OCI-LY3 (cell line): Measurements from ENCODE around the gene CDH4.

ENCODE experiments used
- H2AFZ ChIP-seq: fragments of 200-600, 300-600 bp; shearing (Covaris generic); 2 replicates; pipeline ENCODE4 v1.6.0; 2014; ENCODE audit warnings: antibody characterized with exemption, low read depth, low read length
- H3K27ac ChIP-seq: fragments of 200-600, 300-600 bp; sonication (generic); 2 replicates; pipeline ENCODE4 v1.5.1; 2014; ENCODE audit warnings: mild to moderate bottlenecking, low read length, moderate library complexity, mixed read lengths
- H3K27me3 ChIP-seq: fragments of 200-600, 300-600 bp; sonication (generic); 2 replicates; pipeline ENCODE4 v1.6.1; 2014; ENCODE audit warnings: low read depth, low read length, mixed read lengths
- H3K36me3 ChIP-seq: fragments of 200-600, 300-600 bp; sonication (generic); replicated peaks from 2 replicates; pipeline ENCODE3; 2014; ENCODE audit warnings: low read depth, low read length, mixed read lengths
- H3K4me1 ChIP-seq: fragments of 300-600, 200-600 bp; sonication (generic); 2 replicates; pipeline ENCODE4 v1.6.1; 2014; ENCODE audit warnings: low read length, mixed read lengths
- H3K4me2 ChIP-seq: fragments of 200-600, 300-600 bp; sonication (generic); 2 replicates; pipeline ENCODE4 v1.6.1; 2014; ENCODE audit warnings: low read length, mixed read lengths
- H3K4me3 ChIP-seq: fragments of 300-600, 200-600 bp; sonication (generic); 2 replicates; pipeline ENCODE4 v1.5.1; 2014; ENCODE audit warnings: antibody characterized with exemption, mild to moderate bottlenecking, low read length, moderate library complexity
- H3K79me2 ChIP-seq: fragments of 300-600, 200-600 bp; shearing (Covaris generic); 2 replicates; pipeline ENCODE4 v1.6.1; 2014; ENCODE audit warnings: mild to moderate bottlenecking, low read length, mixed read lengths
- H3K9ac ChIP-seq: fragments of 300-600, 200-600 bp; shearing (Covaris generic); 2 replicates; pipeline ENCODE4 v1.6.0; 2014; ENCODE audit warnings: mild to moderate bottlenecking, low read length, moderate library complexity
- H3K9me3 ChIP-seq: fragments of 200-600, 300-600 bp; shearing (Covaris generic); 2 replicates; pipeline ENCODE4 v1.6.1; 2014; ENCODE audit warnings: low read length, mixed read lengths; ENCODE audit not compliant: insufficient read depth
- H4K20me1 ChIP-seq: fragments of 200-600, 300-600 bp; sonication (generic); 2 replicates; pipeline ENCODE4 v1.6.1; 2016; ENCODE audit warnings: low read length, mixed read lengths; ENCODE audit not compliant: insufficient read depth
- EZH2phosphoT487 ChIP-seq: fragments of 200-600 bp; shearing (Covaris generic); IDR thresholded peaks from 2 replicates; pipeline ENCODE4 v1.6.1; 2018; ENCODE audit warnings: antibody characterized with exemption, mixed run types, low read depth
- TF ChIP-seq, protein P1 (sequence below): fragments of 200-600, 300-600 bp; sonication (generic); IDR thresholded peaks from 2 replicates; pipeline ENCODE4 v1.5.1; 2014; ENCODE audit warnings: antibody characterized with exemption, low read length, low read depth

The CDH4 gene

DNA sequence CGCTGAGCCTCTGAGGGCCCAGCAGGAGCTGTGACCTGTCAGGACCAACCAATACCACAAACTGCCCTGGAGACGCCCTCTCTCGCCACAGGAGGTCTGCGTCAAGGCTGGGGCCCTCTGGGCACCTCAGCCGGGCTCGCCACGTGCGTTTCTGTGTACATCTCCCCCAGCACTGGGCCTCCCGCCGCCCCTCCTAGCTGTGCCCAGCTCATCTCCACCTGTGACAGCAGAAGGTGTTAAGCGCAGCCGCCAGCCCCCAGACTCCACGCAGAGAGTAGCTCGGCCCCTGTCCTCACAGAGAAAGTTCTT is 722.2 kb downstream of the CDH4 start:
- TF ChIP-seq, protein P1, sequence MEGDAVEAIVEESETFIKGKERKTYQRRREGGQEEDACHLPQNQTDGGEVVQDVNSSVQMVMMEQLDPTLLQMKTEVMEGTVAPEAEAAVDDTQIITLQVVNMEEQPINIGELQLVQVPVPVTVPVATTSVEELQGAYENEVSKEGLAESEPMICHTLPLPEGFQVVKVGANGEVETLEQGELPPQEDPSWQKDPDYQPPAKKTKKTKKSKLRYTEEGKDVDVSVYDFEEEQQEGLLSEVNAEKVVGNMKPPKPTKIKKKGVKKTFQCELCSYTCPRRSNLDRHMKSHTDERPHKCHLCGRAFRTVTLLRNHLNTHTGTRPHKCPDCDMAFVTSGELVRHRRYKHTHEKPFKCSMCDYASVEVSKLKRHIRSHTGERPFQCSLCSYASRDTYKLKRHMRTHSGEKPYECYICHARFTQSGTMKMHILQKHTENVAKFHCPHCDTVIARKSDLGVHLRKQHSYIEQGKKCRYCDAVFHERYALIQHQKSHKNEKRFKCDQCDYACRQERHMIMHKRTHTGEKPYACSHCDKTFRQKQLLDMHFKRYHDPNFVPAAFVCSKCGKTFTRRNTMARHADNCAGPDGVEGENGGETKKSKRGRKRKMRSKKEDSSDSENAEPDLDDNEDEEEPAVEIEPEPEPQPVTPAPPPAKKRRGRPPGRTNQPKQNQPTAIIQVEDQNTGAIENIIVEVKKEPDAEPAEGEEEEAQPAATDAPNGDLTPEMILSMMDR: no peak
- TF ChIP-seq EZH2phosphoT487: no peak
- H3K9ac ChIP-seq: no peak overlapping the region
- H3K27me3 ChIP-seq: no peaks in the 10 kb centered on the region
- no peak overlapping the region for H3K4me2 ChIP-seq
- H3K36me3 ChIP-seq: peaks cover 31% of the 10 kb centered on the region
- H2AFZ ChIP-seq: no peak overlapping the region
- no peak overlapping the region for H3K4me3 ChIP-seq
- H4K20me1 ChIP-seq: no peaks in the 10 kb centered on the region
- no peak overlapping the region for H3K27ac ChIP-seq
- H3K9me3 ChIP-seq: no peaks in the 10 kb centered on the region
- H3K79me2 ChIP-seq: 0 out of 2 replicates have a peak, but pooled peaks cover 3% of the 10 kb centered on the region
- H3K4me1 ChIP-seq: no peaks in the 10 kb centered on the region

DNA sequence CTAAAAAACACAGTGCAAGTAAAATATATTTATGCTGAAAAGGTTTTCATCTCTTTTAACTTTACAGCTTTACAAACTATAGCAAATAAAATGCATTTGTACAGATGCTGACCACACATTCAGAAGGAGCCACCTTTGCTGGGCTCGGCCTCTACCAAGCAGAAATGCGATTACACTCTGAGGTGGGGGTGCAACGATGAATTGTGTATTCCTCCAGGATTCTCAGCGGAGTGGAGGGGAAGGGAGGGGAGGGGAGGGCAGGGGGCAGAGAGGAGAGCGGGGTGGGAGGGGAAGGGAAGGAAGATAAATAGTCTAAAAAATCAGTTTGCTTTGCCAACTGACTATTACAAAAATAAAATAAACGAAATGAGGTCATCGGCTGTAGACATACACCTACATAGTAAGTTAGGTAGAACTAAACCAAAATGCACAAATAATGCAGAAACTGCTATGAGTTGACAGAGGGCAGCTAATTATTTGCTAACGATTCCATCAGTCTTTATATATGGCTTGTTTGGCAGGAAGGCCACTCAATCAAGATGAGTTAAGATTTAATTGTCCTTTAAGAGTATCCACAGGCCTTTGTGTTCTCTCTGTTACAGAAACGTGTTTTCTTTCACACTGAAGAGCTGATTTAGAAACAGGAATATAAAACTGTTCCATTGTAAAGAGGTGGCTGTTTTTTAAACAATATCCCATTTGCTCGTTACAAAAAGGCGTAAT is 723.5 kb downstream of the CDH4 start:
- TF ChIP-seq, protein P1: no peak
- TF ChIP-seq EZH2phosphoT487: no peak
- Histone ChIP-seq H3K4me1 (no peaks in the 10 kb centered on the region), H4K20me1 (no peaks in the 10 kb centered on the region), H3K4me3 (no peak overlapping the region), H3K27me3 (no peaks in the 10 kb centered on the region), H3K36me3 (peaks cover 31% of the 10 kb centered on the region), H3K79me2 (0 out of 2 replicates have a peak, but pooled peaks cover 3% of the 10 kb centered on the region), H3K9me3 (no peaks in the 10 kb centered on the region), H3K9ac (no peak overlapping the region), H2AFZ (no peak overlapping the region), H3K4me2 (no peak overlapping the region), H3K27ac (no peak overlapping the region)

DNA sequence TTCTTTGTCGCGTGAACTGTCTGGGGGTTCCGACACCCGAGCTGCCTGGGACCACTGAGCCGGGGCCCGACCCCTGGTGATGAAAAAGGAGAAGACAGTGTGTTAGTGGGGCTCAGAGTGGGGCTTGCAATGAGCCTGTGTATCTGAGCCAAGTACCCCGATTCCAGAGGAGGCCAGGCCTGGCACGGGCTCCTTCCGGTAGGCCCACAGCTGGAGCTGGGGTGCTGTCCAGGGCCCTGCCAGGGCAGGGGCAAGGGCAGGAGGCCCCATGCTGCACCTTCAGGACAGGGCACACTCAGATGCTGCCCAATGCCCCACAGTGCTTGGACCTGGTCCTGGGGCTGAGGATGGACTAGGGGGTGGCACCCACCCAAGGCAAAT is 724.2 kb downstream of the CDH4 start:
- Histone ChIP-seq H3K27ac (no peak overlapping the region), H3K4me3 (no peak overlapping the region), H3K9me3 (no peaks in the 10 kb centered on the region), H3K4me2 (no peak overlapping the region), H3K36me3 (peaks cover 31% of the 10 kb centered on the region), H2AFZ (no peak overlapping the region), H3K79me2 (0 out of 2 replicates have a peak, but pooled peaks cover 3% of the 10 kb centered on the region), H3K27me3 (no peaks in the 10 kb centered on the region), H3K4me1 (no peaks in the 10 kb centered on the region), H4K20me1 (no peaks in the 10 kb centered on the region), H3K9ac (no peak overlapping the region)
- TF ChIP-seq, protein P1: no peak
- TF ChIP-seq EZH2phosphoT487: no peak

DNA sequence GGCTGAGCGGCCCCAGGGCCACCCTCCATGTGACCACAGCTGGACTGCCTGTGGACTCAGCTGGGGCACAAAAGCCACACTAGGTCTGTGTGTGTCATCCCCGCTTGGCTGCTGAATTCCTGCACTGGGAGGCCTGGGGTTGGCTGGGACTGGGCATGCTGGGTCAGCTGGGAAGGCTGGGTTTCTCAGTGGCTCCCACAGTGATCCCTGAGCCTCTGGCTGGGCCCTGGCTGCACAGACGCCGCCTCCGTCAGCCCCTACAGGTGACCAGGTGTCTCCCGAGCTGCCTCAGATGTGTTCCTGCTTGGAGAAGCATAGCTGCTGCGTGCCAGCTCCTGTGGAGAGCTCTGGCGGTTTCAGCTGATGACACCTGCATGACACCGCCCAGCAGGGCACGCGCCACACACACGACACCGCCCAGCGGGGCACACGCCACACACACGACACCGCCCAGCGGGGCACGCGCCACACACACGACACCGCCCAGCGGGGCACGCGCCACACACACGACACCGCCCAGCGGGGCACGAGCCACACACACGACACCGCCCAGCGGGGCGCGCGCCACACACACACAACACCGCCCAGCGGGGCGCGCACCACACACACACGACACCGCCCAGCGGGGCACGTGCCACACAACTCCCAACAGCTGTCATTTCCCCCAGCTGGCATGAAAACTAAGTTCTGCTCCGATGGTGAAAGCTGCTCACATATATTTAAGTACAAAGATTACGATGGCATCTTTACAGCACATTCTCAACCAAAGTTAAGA is 724.8 kb downstream of the CDH4 start:
- H3K27ac ChIP-seq: no peak overlapping the region
- no peak overlapping the region for H3K4me3 ChIP-seq
- no peak overlapping the region for H3K9ac ChIP-seq
- H3K36me3 ChIP-seq: peaks cover 31% of the 10 kb centered on the region
- H3K9me3 ChIP-seq: no peaks in the 10 kb centered on the region
- H3K4me2 ChIP-seq: no peak overlapping the region
- no peaks in the 10 kb centered on the region for H3K27me3 ChIP-seq
- H2AFZ ChIP-seq: no peak overlapping the region
- no peaks in the 10 kb centered on the region for H3K4me1 ChIP-seq
- H4K20me1 ChIP-seq: no peaks in the 10 kb centered on the region
- H3K79me2 ChIP-seq: 0 out of 2 replicates have a peak, but pooled peaks cover 3% of the 10 kb centered on the region
- TF ChIP-seq, protein P1: no peak
